ENCODE data around the gene RANBP9. TPM values are rescaled to one million over a fixed set of nuclear protein-coding genes. Genes with fewer than 3 reads are reported as not detected.

Gene RANBP9
- total RNA-seq, 1 donor from 2014 or later: 50.6 TPM

- H3K4me3 ChIP-seq: no peak overlapping the region
- H3K36me3 ChIP-seq: no peaks in the 10 kb centered on the region
- no peaks in the 10 kb centered on the region for H3K27me3 ChIP-seq
- no peaks in the 10 kb centered on the region for H3K9me3 ChIP-seq
- peaks cover 14% of the 10 kb centered on the region for H3K4me1 ChIP-seq
- intact Hi-C loops (cut with DNase I): no loop called here
- TF ChIP-seq, protein P1, sequence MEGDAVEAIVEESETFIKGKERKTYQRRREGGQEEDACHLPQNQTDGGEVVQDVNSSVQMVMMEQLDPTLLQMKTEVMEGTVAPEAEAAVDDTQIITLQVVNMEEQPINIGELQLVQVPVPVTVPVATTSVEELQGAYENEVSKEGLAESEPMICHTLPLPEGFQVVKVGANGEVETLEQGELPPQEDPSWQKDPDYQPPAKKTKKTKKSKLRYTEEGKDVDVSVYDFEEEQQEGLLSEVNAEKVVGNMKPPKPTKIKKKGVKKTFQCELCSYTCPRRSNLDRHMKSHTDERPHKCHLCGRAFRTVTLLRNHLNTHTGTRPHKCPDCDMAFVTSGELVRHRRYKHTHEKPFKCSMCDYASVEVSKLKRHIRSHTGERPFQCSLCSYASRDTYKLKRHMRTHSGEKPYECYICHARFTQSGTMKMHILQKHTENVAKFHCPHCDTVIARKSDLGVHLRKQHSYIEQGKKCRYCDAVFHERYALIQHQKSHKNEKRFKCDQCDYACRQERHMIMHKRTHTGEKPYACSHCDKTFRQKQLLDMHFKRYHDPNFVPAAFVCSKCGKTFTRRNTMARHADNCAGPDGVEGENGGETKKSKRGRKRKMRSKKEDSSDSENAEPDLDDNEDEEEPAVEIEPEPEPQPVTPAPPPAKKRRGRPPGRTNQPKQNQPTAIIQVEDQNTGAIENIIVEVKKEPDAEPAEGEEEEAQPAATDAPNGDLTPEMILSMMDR (IDR thresholded peaks at IDR 0.05): no peak
- no peak for TF ChIP-seq POLR2AphosphoS5 (IDR thresholded peaks at IDR 0.05; ENCODE audit: insufficient read depth in 1 of 2, low read depth in 1 of 2)
- no peak for TF ChIP-seq POLR2A (IDR thresholded peaks at IDR 0.05)
- H3K27ac ChIP-seq: no peak overlapping the region
- no peak for DNase-seq (ENCODE audit: extremely low spot score in 2 of 2)
These were observed 19.1 kb upstream of the RANBP9 start for GRCh38 chr6:13730704-13731103.

GRCh38 chr6:13729891-13730290 lies 18.3 kb upstream of the RANBP9 start:
- H3K4me3 ChIP-seq: no peak overlapping the region
- TF ChIP-seq POLR2A (IDR thresholded peaks at IDR 0.05): no peak
- TF ChIP-seq POLR2AphosphoS5 (IDR thresholded peaks at IDR 0.05; ENCODE audit: insufficient read depth in 1 of 2, low read depth in 1 of 2): no peak
- TF ChIP-seq, protein P1 (IDR thresholded peaks at IDR 0.05): no peak
- no peaks in the 10 kb centered on the region for H3K27me3 ChIP-seq
- H3K4me1 ChIP-seq: peaks cover 14% of the 10 kb centered on the region
- H3K9me3 ChIP-seq: no peaks in the 10 kb centered on the region
- intact Hi-C loops (cut with DNase I): no loop called here
- DNase-seq (ENCODE audit: extremely low spot score in 2 of 2): no peak
- H3K36me3 ChIP-seq: no peaks in the 10 kb centered on the region
- no peak overlapping the region for H3K27ac ChIP-seq

GRCh38 chr6:13725570-13725969 lies 13.9 kb upstream of the RANBP9 start:
- H3K36me3 ChIP-seq: no peaks in the 10 kb centered on the region
- intact Hi-C loops (cut with DNase I): no loop called here
- H3K4me1 ChIP-seq: no peaks in the 10 kb centered on the region
- no peak for DNase-seq (ENCODE audit: extremely low spot score in 2 of 2)
- peak in 1 of 2 donors; percentile 36 for TF ChIP-seq POLR2AphosphoS5 (IDR thresholded peaks at IDR 0.05; ENCODE audit: insufficient read depth in 1 of 2, low read depth in 1 of 2)
- TF ChIP-seq, protein P1 (IDR thresholded peaks at IDR 0.05): no peak
- H3K4me3 ChIP-seq: no peak overlapping the region
- no peak overlapping the region for H3K27ac ChIP-seq
- no peaks in the 10 kb centered on the region for H3K9me3 ChIP-seq
- H3K27me3 ChIP-seq: no peaks in the 10 kb centered on the region

- no peaks in the 10 kb centered on the region for H3K27me3 ChIP-seq
- H3K4me3 ChIP-seq: no peak overlapping the region
- no peak for DNase-seq (ENCODE audit: extremely low spot score in 2 of 2)
- intact Hi-C loops (cut with DNase I): no loop called here
- H3K36me3 ChIP-seq: no peaks in the 10 kb centered on the region
- no peaks in the 10 kb centered on the region for H3K4me1 ChIP-seq
- no peak overlapping the region for H3K27ac ChIP-seq
- TF ChIP-seq POLR2A (IDR thresholded peaks at IDR 0.05): no peak
- TF ChIP-seq POLR2AphosphoS5 (IDR thresholded peaks at IDR 0.05; ENCODE audit: insufficient read depth in 1 of 2, low read depth in 1 of 2): no peak
- TF ChIP-seq, protein P1 (IDR thresholded peaks at IDR 0.05): no peak
- no peaks in the 10 kb centered on the region for H3K9me3 ChIP-seq
These were observed 13.4 kb upstream of the RANBP9 start for GRCh38 chr6:13725052-13725451.

- no peaks in the 10 kb centered on the region for H3K27me3 ChIP-seq
- no peaks in the 10 kb centered on the region for H3K36me3 ChIP-seq
- H3K4me3 ChIP-seq: no peak overlapping the region
- no peaks in the 10 kb centered on the region for H3K4me1 ChIP-seq
- intact Hi-C loops (cut with DNase I): no loop called here
- H3K9me3 ChIP-seq: no peaks in the 10 kb centered on the region
- no peak for DNase-seq (ENCODE audit: extremely low spot score in 2 of 2)
- TF ChIP-seq, protein P1 (IDR thresholded peaks at IDR 0.05): no peak
- TF ChIP-seq POLR2A (IDR thresholded peaks at IDR 0.05): no peak
- no peak overlapping the region for H3K27ac ChIP-seq
These were observed 12.5 kb upstream of the RANBP9 start for GRCh38 chr6:13724182-13724581.

Measured in vagina (tissue), 2 donors.